HEK293 (cell line): ENCODE measurements around the gene PNPLA3.

ENCODE experiments used
- ATF2 ChIP-seq: fragments of 450-650 bp; formaldehyde crosslinking; IDR thresholded peaks from 2 replicates; pipeline ENCODE4 v1.5.1; 2016; ENCODE audit warnings: missing biosample characterization, missing genetic modification characterization, low read depth
- CTCF ChIP-seq: fragments of 450-650 bp; formaldehyde crosslinking; IDR thresholded peaks from 2 replicates; pipeline ENCODE4 v1.5.1; 2016; ENCODE audit warnings: missing biosample characterization, missing genetic modification characterization
- EGR2 ChIP-seq: fragments of 450-650 bp; formaldehyde crosslinking; IDR thresholded peaks from 2 replicates; pipeline ENCODE4 v1.5.1; 2016; ENCODE audit warnings: low read depth, missing biosample characterization, missing genetic modification characterization
- KLF16 ChIP-seq: fragments of 450-650 bp; formaldehyde crosslinking; IDR thresholded peaks from 2 replicates; pipeline ENCODE4 v1.5.1; 2017; ENCODE audit warnings: missing biosample characterization, missing genetic modification characterization
- SCRT1 ChIP-seq: fragments of 450-650 bp; formaldehyde crosslinking; IDR thresholded peaks from 2 replicates; pipeline ENCODE4 v1.5.1; 2016; ENCODE audit warnings: missing biosample characterization, missing genetic modification characterization, borderline replicate concordance
- SP2 ChIP-seq: fragments of 450-650 bp; formaldehyde crosslinking; IDR thresholded peaks from 2 replicates; pipeline ENCODE4 v1.5.1; 2016; ENCODE audit warnings: missing biosample characterization, missing genetic modification characterization
- SP7 ChIP-seq: fragments of 450-650 bp; formaldehyde crosslinking; IDR thresholded peaks from 2 replicates; pipeline ENCODE4 v1.5.1; 2016; ENCODE audit warnings: missing biosample characterization, missing genetic modification characterization
- ZBTB6 ChIP-seq: fragments of 450-650 bp; formaldehyde crosslinking; IDR thresholded peaks from 2 replicates; pipeline ENCODE4 v1.5.1; 2017; ENCODE audit warnings: missing biosample characterization, missing genetic modification characterization
- ZNF175 ChIP-seq: fragments of 450-650 bp; formaldehyde crosslinking; IDR thresholded peaks from 2 replicates; pipeline ENCODE4 v1.5.1; 2016; ENCODE audit warnings: missing biosample characterization, missing genetic modification characterization
- ZNF24 ChIP-seq: fragments of 450-650 bp; formaldehyde crosslinking; IDR thresholded peaks from 2 replicates; pipeline ENCODE4 v1.5.1; 2016; ENCODE audit warnings: missing biosample characterization, missing genetic modification characterization
- ZNF292 ChIP-seq: fragments of 450-650 bp; formaldehyde crosslinking; IDR thresholded peaks from 2 replicates; pipeline ENCODE4 v1.5.1; 2016; ENCODE audit warnings: low read depth, missing biosample characterization, missing genetic modification characterization, borderline replicate concordance
- ZNF391 ChIP-seq: fragments of 450-650 bp; formaldehyde crosslinking; IDR thresholded peaks from 2 replicates; pipeline ENCODE4 v1.5.1; 2016; ENCODE audit warnings: low read depth, missing biosample characterization, missing genetic modification characterization, borderline replicate concordance
- ZNF658 ChIP-seq: fragments of 450-650 bp; formaldehyde crosslinking; IDR thresholded peaks from 2 replicates; pipeline ENCODE4; 2016; ENCODE audit warnings: missing biosample characterization, missing genetic modification characterization

- no peak for TF ChIP-seq ATF2 (tag by site-specific recombination)
- TF ChIP-seq ZBTB6, result no peak
- TF ChIP-seq CTCF, result no peak
- TF ChIP-seq EGR2 (tag by site-specific recombination), result no peak
- TF ChIP-seq SP2, result no peak
- no peak for TF ChIP-seq ZNF658
- no peak for TF ChIP-seq KLF16
- no peak for TF ChIP-seq SP7 (tag by site-specific recombination)
- no peak for TF ChIP-seq ZNF175 (tag by site-specific recombination)
- TF ChIP-seq ZNF24, result no peak
- TF ChIP-seq SCRT1, result no peak
- no peak for TF ChIP-seq ZNF292
- TF ChIP-seq ZNF391, result no peak
Measured at GRCh38 chr22:43990044-43990443, 66.4 kb downstream of the PNPLA3 start.
